ENCODE measurements around the gene PAM.

GRCh38 chr5:102765350-102765749 lies 10.2 kb downstream of the PAM start:
- no peak for TF ChIP-seq POLR2A (IDR thresholded peaks at IDR 0.05)
- no peak for TF ChIP-seq POLR2AphosphoS5 (IDR thresholded peaks at IDR 0.05)
- TF ChIP-seq, protein P1, sequence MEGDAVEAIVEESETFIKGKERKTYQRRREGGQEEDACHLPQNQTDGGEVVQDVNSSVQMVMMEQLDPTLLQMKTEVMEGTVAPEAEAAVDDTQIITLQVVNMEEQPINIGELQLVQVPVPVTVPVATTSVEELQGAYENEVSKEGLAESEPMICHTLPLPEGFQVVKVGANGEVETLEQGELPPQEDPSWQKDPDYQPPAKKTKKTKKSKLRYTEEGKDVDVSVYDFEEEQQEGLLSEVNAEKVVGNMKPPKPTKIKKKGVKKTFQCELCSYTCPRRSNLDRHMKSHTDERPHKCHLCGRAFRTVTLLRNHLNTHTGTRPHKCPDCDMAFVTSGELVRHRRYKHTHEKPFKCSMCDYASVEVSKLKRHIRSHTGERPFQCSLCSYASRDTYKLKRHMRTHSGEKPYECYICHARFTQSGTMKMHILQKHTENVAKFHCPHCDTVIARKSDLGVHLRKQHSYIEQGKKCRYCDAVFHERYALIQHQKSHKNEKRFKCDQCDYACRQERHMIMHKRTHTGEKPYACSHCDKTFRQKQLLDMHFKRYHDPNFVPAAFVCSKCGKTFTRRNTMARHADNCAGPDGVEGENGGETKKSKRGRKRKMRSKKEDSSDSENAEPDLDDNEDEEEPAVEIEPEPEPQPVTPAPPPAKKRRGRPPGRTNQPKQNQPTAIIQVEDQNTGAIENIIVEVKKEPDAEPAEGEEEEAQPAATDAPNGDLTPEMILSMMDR (IDR thresholded peaks at IDR 0.05): no peak
- no peak for TF ChIP-seq EP300 (IDR thresholded peaks at IDR 0.05; ENCODE audit: low read depth)

Data from transverse colon (tissue), 4 donors.